Erythroblast (primary cell): ENCODE results near the gene TAGAP.

Experiments
- GATA1 ChIP-seq: IDR thresholded peaks from 2 replicates; pipeline ENCODE4 v1.6.1; 2011; ENCODE audit warnings: low read depth, mild to moderate bottlenecking, control low read depth, low read length, moderate library complexity
- POLR2A ChIP-seq: IDR thresholded peaks from 2 replicates; pipeline ENCODE4 v1.6.1; 2011; ENCODE audit warnings: mild to moderate bottlenecking, low read length

- TF ChIP-seq POLR2A (no peak), GATA1 (no peak)
These were observed 12.9 kb downstream of the TAGAP start for GRCh38 chr6:159031846-159032245.
